Cerebellar nuclear complex (tissue), 1 donor: ENCODE results near the gene UBAP1L.
"Not testable (repeated sequence)": the region's sequence is repeated elsewhere in the genome, so short reads cannot be mapped to it uniquely, and the experiment has no call there.

ENCODE experiments used
- DNase-seq, 2 experiments: peaks; one replicate each; lab custom pipeline; 2025; lab: John Stamatoyannopoulos, UW

Gene UBAP1L

DNA sequence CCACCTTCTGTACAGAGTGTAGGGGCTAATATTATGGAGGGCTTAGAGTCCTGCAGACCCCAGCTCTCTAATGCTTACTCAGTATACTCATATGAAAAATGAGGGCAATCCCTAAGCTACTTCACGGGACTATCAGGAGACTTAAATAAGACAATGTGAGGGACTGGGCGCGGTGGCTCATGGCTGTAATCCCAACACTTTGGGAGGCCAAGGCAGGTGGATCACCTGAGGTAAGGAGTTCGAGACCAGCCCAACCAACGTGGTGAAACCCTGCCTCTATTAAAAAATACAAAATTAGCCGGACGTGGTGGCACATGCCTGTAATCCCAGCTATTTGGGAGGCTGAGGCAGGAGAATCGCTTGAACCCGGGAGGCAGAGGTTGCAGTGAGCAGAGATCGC, 15.2 kb downstream of the UBAP1L start:
- DNase-seq = not testable (repeated sequence)

DNA sequence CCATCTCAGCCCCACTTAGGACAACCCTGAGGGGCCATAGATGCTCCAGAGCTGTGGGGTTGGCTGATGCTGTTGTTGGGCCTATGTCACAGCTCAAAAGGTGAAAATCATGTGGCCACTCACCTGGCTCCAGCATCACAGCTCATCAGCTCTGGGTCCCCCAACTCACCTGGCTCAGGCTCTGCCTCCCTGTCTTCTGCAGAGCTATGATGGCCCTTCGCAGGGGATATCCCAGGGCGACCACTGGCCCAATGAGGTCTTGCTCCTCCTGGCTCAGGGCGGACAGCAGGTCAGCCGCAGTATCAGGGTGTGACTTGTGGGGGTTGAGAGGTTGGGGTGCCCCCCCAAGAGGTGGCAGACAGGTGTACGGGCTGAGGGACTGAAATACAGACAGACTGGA, 15.7 kb downstream of the UBAP1L start:
- no peak for DNase-seq

DNA sequence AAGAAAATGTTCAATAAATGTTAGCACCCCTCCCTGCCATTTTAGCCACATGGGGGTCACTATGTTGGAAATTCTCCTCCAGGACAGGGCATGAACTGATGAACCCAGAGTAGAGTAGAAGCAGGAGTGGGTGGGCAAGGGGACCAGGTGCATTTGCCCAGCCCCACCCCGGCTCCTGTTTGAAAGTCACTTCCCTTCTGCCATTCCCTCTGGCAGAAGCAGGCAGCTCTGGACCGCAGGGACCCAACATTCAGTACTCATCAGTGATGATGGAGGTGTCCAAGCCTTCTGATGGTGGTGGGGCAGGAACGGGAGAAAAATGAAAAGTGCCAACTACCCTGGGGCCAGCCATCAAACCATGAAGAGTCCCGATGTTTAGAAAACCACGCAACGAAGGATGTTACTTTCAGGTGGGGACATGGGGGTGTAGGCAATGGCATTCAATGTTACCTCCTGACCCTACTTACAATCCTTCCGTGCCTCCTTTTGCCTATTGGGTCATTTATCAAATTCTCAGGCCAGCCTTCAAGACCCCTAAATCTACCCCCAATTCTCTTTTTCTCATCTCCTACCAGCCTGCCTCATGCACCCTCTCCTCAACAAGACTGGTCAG, 17.2 kb downstream of the UBAP1L start:
- no peak for DNase-seq

DNA sequence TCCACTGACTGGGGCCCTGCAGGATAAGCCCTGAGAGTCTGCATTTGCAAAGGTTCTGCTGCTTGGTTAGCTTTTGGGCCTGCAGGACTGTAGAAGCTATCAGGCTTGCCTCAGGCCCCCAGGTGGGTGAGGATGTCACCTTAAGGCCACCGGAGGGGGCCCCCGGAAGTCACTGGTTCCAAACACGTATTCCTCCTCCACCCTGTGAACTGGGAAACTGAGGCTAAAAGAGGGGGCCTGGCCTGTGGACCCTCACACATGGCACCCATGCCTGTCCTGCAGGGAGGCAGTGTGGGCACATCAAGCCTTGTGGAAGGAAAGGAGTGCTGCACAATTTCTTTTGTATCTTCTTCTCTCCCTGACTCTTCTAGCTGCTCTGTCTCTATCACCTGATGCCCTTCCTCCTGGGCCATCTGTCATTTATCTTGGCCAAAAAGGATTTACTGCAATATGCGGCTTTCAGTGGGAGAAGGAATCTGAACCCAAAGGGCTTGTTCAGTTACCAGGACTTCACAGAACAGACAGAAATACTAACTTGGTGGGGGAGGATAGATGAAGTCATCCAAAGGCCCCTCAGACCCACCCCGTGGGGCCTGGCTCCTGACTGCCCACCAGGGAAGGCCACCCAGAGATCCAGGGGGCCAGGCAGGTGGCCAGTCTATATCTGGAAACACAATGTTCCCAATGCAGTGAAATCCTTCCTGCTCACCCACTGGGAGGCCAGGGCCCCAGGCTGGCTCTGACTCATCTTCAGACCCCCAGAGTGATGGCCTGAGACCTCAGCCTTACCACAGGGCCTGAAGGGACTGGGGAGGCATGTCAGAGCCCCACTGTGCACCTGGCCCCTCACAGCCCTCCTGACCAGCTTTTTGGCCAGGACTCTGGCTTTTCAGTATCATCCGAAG, 18.3 kb downstream of the UBAP1L start:
- DNase-seq = peak; percentile 20 to 58

DNA sequence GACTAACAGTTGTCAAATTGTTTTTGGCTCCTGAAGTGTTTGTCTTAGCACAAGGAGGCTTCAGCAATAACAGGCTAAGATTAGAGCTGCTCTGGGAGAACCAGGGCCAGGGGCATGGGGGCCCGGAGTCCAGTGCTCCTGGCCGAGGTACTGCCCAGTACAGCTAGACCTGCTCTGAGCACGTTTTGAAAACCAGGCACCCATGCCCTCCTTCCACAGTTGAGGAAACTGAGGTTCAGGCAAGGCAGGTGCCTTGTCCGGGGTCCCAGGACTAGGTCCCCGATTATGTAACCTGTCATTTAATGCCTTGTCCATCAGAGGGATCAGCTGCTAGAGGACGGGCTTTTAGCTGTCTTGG, 19.3 kb downstream of the UBAP1L start:
- DNase-seq = no peak

DNA sequence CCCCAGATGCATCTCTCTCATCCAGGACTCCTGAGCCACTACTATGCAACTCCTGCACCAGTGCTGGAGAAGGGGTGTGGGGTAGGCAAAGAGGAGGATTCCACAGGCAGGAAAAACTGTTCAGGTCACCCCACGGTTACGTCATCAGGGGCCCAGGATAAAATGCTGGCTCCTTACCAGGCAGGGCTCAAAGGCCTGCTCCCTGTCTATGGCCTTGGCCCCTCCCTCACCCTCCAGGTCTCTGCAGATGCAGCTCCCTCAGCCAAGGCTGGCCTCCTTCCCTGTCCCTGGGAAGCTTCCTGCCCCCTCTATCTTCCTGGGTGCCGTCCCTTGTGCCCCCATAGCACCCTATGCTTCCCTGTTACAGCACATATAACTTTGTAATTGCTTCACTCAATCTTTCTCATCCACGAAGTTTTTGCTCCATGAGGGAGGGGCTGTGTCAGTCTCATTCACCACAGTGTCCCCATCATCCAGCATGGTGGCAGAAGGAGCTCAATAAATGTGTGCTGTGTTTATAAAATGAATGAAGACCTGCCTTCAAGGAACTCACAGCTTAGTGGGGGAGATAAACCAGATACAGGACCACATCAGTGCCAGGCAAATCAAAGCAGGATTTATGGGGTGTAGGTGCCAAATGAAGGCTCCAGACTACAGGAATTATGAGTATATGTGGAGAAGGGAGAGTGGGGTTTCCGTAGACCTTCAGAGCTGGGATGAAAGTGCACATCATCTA, 19.8 kb downstream of the UBAP1L start:
- DNase-seq = no peak

DNA sequence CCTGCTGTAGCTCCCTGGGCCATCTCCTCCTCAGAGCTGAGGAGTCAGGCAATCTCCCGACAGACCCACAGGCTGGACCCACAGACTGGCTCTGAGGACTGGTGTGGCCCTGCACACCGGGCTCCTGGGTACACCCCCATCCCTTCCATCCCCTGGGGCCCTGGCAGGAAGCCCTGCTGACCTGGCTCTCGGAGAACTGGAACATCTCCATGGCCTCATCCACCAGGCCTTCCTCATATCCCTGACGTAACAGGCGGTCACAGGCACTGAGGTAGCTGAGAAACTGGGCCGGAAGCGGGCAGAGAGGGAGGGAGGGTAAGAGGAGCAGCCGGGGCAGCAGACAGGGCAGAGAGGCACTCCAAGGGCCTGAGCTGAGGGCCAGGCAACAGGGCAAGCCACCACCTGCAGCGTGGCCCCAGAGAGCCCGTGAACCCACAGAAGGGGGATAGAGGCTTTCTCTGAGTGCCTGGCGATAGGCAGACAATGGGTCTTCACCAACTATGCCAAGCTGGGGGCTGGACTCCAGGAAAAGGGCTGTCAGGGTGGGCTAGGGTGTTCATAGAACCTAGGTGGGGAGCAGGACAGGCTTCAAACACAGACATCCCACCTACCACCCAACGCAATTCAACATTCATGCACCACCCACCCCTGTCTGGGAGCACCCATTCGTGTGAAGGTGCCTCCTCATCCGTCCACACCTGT, 20.6 kb downstream of the UBAP1L start:
- no peak for DNase-seq

DNA sequence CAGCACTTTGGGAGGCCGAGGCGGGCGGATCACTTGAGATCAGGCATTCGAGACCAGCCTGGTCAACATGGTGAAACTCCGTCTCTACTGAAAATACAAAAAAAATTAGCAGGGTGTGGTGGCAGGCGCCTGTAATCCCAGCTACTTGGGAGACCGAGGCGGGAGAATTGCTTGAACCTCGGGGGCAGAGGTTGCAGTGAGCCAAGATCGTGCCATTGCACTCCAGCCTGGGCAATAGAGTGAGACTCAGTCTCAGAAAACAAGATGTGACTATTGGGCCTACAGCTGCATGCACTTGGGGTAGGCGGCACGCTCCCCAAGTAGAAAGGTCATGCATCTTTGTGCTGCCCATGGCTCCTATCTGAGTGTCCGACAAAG, 21.2 kb downstream of the UBAP1L start:
- not testable (repeated sequence) for DNase-seq

DNA sequence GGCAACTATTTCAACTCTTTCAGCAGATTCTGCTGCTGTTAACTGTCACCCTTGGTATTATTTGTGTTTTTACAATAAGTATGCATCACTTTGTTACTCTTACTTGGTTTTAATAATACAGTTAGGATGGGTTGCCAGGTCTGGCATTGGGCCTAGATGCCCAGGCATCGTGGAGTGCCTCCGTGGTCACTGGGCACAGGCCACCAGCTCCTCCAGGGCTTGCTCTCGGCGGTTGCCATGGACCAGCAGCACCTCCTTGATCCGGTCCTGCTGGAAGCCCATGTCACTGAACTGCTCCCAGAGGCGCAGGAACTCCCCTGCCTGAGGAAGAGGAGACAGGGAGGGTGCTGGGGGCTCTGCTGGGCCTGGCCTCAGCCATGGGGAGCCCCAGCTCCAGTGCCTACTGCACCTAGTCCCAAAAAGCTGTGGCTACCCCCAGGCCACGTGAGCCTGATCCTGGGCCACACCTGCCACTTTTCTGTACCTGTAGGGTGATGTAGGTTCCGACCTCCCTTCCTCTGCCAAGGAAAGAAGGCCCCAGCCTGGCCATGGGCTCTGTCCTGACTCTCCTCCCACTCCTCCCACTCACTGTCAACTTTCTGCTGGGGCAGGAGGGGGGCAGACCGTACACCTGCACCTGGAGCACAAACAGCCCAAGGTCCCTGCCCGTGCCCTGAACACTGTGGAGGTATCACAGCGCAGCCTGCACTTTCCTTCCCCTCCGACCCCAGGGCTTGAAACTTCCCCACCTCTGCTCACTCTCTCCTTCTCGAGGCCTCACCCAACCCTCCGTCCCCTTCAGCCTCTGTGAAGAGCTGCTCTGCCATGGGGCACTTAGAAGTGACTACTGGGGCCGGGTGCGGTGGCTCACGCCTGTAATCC, 21.8 kb downstream of the UBAP1L start:
- no peak for DNase-seq

DNA sequence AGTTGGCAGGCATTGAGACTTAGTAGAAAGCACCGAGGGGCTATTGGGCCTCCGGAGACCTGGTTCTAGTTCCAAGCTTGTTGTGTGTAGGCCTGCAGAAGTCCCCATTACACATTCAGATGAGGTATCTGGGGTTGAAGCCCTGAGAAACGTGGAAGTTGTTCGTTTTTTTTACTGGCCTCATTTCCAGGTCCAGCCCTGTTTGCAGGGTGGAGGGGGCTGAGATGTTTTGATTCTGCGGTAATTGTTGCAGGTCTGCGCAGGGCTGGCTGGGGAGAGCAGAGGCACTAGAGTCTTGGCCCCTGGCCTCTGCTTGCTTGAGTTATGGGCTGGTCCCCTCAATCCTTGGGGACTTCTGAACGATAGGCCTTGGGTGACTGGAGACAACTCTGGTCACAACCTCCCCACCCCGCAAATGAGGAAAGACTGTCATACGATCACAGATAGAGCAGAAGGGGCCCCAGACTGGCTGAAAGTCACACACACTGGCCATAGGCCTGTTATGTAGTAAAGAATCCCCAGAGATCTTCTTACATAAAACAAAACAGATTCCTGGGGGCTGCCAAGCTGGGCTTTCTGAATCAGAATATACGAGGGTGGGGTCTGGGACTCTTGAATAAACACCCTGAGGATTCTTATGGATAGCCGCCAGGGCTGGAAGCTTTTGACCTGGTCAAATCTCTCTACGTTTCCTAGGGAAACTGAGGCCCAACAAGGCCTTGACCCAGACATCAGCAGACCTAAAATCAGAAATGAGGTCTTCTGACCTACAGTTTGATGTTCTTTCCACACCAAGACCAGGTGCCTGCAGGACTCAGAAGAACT, 22.8 kb downstream of the UBAP1L start:
- DNase-seq = no peak

DNA sequence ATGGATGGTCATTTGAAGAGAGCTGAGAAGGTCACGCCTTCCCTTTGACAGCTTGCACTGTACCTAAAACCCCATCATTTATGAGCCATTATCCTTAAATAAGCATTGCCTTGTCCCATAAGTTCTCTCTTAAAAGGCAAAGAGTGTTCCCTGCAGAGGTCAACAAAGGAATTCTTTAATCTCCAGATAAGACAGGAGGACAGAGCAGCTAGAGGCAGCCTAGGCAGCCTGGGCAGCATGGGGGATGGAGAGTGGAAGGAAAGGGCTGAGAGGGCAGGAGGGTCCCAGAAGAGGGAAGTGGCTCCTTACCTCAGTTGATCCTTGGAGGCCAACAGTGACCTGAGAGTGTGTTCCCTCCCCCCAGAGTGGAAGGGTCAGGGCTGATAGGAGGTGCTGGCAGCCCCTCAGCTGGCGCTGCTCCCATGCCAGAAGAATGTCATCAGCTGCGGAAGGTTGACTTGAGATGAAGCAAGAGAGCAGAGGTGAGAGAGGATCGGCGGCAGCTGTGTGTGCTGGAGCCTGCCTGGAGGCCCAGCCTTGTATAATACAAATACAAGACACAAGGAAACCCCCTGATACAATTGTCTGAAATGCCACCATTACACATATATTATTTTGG, 25.7 kb downstream of the UBAP1L start:
- no peak for DNase-seq

DNA sequence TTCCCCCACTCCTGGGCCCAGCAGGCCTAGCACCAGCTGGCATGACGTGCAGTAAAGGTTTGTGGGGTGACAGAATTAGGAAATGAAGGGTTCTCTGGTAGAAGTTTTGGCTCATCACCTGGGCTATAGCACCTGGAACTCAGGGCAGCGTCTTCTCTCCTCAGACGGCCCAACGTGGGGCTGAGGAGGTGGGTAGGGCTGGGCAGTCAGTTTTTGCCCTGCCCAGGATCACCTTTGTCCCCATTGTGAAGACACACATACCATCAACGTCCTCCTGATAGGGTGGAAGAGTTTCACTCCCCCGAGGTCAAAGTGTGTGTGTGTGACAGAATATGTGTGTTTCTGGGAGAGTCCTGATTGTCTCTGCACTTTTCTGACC, 26.4 kb downstream of the UBAP1L start:
- DNase-seq = no peak

DNA sequence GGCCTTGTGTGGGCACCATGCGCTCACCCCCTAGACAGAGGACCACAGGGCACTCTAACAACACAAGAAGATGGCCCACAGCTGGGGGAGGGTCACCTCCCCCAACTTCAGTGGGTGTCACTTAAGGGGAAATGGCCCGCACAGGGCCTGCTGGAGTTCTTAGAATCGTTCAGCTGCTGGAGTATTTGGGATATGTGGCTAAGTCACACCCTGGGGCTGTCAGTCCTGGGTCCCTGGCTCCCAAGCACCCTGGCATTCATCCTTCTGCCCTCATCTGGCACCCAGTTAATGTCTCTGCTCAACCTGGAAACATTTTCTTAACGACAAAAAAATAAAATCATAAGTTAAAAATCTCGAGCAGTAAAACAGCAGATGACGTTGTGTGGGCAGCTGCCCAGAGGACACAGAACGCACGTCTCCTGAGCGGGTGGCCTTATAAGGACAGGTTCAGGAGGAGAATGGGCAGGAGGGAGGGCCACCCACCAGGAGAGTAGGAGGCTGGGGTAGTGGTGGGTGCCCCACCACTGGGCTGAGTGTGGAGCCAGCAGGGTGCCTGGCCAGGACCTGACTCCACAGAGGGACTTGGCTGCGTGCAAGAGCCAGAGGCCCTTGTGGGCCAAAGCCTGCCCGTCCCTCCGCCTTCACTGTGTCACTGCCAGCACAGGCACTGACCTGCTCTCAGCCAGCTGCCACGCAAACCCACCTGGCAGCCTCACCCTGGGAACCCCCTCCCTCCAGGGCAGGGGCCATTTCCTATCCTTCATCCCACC, 26.9 kb downstream of the UBAP1L start:
- no peak for DNase-seq

DNA sequence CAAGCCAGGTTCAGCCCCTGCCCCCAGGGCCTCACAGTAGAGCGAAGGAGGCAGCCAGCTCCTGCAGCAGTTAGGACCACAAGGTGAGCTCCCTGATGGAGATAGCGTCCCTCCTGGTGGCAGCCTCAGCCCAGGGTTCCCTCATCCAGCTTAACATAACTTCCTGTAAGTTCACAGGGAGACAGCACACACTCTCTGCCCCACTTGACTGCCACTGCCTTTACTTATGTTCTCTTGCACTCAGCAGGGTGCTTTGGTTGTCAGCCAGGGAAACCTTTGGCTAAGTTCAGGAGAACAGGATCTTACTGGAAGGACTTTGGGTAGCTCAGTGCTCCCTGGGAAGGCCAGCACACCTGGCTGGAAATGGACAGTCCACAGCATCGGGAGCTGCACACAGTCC, 27.6 kb downstream of the UBAP1L start:
- DNase-seq = no peak

DNA sequence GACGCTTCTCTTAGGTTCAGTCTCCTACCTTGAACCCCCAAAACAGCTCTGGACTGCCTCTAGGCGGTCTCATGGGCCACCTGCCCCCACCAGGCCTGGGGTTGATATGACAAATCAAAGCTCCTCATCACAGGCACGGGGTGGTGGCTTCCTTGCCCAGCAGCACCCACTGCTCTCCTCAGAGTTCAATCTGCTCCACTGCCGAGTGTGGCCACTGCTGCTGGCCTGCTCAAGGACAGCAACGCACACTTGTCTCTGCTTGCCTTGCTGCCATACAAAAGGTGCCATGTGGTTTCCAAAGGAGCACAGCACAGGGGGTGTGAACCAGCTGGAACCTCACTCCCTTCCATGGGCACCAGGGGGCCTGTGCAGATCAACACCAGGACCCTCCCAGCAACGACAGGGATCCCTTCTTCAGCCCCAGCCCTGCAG, 28.3 kb downstream of the UBAP1L start:
- no peak for DNase-seq

DNA sequence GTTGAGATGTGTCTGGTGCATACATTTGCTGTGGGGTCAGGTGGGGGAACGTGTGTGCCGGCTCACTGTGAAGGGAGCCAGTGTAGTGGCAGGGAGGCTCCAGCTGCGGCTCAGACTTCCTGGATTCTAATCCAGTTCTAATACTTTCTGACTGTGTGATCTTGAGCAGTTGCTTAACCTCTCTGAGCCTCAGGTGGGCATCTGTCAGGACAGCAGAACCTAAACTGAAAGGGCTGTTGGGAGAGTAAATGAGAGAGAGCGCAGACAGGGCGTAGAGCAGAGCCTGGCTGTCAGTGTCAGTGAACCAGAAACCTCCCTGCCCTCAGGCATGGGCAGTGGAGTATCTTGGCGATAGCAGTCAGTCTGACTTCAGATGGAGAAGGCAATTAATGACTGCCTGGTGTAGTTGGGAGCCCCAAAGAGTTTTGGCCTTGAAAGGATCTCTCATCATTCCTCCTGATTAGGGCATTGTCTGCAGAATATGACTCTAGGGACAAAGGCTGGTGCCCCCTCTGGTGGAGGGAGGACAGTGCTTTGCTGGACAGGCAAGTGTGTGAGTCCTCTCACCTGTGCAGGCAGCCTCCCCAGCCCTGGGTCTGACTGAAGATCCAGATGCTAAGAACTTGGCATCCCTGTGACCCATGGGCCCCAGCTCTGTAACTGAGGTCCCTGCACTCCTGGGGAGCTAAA, 28.9 kb downstream of the UBAP1L start:
- DNase-seq = no peak

DNA sequence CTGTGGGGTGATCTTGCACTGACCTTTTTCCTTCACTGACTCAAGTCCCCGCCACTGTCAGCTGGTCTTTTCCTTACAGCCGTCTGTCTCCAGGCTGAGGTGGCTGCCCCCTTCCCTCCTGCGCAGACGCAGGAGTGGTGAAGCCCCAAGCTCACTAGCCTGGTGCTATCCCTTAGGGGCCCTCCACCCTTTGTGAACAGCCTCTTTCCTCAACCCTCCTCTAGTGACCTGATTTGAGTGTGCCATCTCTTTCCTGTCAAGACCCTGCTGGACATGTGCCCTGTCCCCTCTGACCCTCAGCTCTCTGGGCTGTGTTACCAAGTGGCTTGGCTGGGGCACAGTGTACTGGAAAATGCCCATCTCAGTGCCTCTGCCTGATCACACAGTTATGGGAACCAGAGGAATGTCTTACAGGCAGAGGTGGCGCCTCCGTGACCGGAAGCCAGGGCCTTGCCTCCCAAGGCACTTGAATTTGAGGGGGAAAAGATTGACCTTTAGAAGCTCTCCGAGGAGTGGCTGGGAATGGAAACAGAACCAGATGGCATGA, 29.7 kb downstream of the UBAP1L start:
- DNase-seq = no peak

DNA sequence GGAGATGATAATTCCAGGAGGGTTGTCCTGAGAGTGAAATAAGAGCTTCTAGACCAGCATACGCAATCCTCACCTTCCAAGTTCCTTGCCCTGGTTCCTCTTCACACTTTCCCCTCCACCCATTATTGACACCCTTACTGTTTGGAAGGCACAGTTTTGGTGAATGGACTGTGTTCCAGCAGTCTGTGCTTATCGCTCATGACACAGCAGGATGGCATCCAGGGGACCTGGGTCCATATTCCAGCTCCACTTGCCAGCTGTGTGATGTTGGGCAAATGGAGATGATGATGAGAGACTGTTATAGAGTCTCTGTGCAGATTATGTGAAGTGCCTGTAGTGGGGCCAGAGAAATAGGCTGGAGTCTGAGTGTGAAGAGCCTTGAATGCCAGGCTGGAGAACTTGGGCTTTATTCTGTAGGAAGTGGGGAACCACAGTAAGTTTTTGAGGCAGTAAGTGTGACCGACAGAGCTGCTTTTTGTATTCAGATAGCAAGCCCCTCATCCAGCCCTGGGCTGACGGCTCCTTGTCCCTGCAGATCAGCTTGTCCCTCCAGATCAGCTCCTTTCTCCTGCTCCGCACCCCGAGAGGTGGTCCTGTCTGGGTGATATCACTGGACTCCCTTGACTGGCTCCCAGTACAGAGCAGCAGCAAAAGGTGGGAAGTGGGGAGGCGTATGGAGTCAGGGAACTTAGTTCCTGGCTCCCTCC, 30.3 kb downstream of the UBAP1L start:
- DNase-seq = no peak
